VCaP (cell line): Measurements from ENCODE around the gene MKX.

Source experiments
- H3K27ac ChIP-seq: fragments of 450-650 bp; 2 replicates; pipeline ENCODE4 v1.5.1; 2017
- TF ChIP-seq, protein P1 (sequence below): fragments of 450-650 bp; conservative IDR thresholded peaks from 2 replicates; pipeline ENCODE4 v1.5.1; 2017; ENCODE audit warnings: mild to moderate bottlenecking, moderate library complexity

MKX gene

DNA sequence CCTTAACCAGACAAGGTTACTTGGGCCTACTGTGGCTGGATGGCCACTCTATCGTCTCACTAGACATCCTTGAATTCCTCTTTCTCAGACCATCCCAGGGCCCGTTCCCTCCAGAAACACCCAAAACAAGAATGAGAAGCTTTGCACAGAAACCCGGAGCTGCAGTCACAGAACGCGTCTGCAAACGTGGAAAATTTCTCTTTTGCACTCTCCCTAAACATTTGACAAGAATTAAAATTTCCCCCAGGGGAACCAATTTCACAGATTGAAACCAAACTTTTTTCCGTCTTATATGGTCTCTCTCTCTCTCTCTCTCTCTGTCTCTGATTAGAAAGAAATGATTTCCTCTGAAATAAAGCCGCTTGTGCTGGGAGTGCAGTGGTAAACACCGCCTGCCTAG is 120.7 kb downstream of the MKX start:
- TF ChIP-seq, protein P1, sequence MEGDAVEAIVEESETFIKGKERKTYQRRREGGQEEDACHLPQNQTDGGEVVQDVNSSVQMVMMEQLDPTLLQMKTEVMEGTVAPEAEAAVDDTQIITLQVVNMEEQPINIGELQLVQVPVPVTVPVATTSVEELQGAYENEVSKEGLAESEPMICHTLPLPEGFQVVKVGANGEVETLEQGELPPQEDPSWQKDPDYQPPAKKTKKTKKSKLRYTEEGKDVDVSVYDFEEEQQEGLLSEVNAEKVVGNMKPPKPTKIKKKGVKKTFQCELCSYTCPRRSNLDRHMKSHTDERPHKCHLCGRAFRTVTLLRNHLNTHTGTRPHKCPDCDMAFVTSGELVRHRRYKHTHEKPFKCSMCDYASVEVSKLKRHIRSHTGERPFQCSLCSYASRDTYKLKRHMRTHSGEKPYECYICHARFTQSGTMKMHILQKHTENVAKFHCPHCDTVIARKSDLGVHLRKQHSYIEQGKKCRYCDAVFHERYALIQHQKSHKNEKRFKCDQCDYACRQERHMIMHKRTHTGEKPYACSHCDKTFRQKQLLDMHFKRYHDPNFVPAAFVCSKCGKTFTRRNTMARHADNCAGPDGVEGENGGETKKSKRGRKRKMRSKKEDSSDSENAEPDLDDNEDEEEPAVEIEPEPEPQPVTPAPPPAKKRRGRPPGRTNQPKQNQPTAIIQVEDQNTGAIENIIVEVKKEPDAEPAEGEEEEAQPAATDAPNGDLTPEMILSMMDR, result no peak
- no peak overlapping the region for H3K27ac ChIP-seq
